T1000 (cell line): ENCODE results near the gene SLC13A1.
"Not testable (repeated sequence)": the region's sequence is repeated elsewhere in the genome, so short reads cannot be mapped to it uniquely, and the experiment has no call there.

ENCODE experiments used
- DNase-seq: peaks from one replicate; lab custom pipeline; 2025; ENCODE audit warnings: mixed read lengths; lab: John Stamatoyannopoulos, UW

The SLC13A1 gene, protein sequence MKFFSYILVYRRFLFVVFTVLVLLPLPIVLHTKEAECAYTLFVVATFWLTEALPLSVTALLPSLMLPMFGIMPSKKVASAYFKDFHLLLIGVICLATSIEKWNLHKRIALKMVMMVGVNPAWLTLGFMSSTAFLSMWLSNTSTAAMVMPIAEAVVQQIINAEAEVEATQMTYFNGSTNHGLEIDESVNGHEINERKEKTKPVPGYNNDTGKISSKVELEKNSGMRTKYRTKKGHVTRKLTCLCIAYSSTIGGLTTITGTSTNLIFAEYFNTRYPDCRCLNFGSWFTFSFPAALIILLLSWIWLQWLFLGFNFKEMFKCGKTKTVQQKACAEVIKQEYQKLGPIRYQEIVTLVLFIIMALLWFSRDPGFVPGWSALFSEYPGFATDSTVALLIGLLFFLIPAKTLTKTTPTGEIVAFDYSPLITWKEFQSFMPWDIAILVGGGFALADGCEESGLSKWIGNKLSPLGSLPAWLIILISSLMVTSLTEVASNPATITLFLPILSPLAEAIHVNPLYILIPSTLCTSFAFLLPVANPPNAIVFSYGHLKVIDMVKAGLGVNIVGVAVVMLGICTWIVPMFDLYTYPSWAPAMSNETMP

DNA sequence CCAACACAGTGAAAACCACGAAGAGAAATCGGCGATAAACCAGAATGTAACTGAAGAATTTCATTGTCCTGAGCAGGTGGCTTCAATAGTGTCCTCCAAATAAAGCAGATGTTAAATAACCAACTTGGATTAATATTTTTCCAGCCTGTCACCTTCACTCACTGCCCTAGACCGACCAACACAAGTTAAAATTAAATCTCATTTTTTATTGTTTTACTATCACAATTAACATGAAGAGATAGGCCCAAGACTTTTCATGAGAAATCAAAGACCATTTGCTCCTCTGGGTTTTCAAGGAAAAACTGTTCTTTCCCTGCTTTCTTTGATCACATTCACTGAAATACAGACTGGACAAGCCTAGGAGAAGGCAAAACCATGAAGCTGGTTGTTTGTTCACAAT, at the start of gene SLC13A1:
Gene SLC13A1, minus strand, starts transcription at position 87 of the 400 bp plus-strand sequence. Its CDS starts 23 bp downstream, at position 64.
- DNase-seq: no peak

DNA sequence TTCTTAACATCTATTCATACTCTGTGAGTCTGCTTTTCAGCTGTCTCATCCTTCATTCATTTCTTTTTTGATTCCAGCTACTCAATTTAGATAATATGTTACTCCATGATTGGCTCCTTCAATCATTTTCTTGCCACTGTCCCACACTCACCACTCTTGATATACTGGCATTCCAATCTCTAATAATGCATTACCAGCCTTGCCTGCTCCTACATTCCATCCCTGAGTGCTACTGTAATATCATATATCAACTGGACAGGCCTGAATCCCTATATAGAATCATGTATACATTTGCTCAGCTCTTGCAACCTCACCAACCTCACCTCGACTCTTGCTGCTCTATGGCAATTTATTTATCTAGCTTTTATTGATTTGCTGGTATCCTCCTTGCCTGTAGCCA, 45.0 kb upstream of the SLC13A1 start:
- no peak for DNase-seq

DNA sequence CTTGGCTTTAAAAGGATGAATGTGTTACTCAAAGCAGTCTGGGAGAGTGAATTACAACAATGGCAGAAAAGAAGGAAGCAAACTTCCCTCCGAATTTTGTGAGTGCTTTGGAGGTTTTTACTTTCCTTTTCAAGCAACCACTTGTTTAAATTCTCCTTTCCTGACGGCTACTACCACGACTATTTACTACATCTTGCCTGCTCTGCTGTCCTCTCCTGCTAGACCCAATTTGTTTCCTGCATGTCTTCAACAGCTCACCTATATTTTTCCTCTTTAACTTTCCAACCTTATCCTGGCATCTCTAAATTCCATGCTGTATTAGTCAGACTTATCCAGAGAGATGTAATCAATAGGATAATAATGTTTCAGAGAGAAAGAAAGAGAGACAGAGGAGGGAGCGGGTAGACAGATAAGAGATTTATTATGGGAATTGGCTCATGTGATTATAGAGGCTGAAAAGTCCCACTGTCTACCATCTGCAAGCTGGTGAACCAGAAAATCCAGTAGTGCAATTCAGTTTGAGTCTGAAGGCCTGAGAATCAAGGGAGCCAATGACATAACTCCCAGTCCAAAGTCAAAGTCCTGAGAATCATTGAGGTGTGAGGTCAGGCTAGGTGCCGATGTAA, 42.8 kb upstream of the SLC13A1 start:
- DNase-seq: no peak

GRCh38 chr7:123241809-123242208, 42.0 kb upstream of the SLC13A1 start:
- no peak for DNase-seq

DNA sequence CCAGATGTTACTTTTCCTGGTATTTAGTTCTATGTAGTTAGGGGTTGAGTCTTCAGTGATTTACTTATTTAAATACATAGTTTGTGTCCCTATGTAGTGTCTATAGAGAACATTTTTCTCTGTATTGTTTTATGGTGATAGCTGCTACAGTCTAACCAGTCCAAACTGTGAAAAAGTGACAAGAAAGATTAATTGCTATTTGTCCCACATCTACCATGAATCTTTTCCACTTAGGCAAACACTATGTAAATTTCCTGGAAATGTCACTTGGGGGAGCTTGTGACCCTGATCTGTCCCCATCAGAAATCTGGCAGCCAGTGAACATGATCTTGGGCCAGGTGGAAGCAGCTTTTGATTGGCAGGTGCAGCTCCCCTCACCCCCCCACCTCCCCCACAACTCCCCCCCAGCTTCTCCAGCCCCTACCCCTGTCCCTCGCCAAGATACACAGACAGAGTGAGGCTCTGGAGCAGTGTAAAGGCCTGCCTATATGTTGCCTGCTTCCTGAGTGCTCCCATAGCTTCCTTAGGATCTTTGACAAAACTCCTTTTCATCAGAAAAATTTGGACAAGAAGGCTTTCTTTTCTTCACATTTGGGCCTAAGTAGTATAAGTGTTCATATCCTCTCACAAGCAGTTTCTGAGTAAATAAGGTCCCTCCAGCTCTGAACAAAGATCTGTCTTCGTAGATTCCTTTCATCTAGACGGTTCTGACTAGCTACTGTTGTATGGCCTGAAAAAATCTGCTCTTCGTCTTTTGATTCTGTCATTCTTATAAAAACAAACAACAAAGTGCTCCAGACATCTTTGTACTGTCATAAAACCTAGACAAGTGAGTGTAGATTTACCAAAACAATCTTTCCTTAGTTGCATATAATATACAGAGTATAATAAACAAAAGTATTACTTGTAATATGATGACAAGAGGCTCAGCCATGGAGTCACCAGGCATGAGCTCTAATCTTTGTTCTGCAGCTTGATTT, 31.5 kb upstream of the SLC13A1 start:
- no peak for DNase-seq

DNA sequence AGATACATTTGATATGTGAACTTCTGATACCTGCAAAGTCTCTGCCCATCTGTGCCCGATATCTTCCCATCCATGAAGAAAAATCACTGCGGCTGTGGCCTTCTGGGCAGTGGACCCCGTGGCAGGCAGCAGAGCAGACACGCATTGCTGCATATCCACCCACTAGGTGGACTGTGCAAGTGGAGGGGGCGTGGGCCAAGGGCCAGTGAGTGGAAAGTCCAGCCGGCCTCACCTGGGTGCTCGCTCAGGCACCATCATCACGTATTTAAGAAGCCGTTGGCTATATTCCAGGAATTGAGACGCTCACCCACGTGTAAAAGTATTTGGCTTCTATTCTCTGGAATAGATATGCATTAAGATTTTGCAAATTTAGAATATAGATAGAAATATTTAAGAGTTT, 30.8 kb upstream of the SLC13A1 start:
- no peak for DNase-seq

- DNase-seq: no peak
Measured at GRCh38 chr7:123230147-123230546, 30.4 kb upstream of the SLC13A1 start.

DNA sequence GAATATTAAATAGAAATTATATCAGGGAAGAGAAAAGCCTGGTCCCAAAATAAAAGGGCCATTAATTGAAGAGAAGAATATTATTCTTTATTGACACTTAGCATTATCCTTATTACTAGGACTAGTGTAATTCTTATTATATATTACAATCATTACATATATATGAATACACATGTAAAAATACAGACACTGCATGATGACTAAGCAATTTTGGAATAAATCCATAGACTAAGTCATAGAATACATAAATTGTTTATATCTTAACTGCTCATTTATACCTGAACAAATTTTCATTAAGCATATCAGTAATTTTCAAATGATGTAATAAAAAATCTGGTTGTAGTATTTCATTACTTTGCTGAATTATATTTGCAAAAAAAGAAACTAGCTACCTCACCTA, 29.7 kb upstream of the SLC13A1 start:
- DNase-seq: no peak

- not testable (repeated sequence) for DNase-seq
Measured at GRCh38 chr7:123227666-123228065, 27.9 kb upstream of the SLC13A1 start.

GRCh38 chr7:123220396-123220795, 20.6 kb upstream of the SLC13A1 start:
- DNase-seq: no peak

GRCh38 chr7:123218866-123219265, 19.1 kb upstream of the SLC13A1 start:
- DNase-seq: no peak

DNA sequence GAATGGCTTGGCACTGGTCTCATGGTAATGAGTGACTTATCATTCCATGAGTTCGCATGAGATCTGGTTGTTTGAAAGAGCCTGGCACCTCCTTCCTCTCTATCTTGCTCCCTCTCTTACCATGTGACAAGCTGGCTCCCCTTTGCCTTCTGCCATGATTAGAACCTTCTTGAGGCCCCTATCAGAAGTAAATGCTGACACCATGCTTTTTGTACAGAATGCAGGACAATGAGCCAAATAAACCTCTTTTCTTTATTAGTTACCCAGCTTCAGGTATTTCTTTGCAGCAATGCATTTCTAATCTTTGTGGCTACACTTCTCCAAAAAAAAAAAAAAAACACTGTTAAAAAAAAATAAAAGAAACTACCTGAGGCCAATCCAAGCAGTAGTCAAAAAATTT, 17.1 kb upstream of the SLC13A1 start:
- DNase-seq: no peak

DNA sequence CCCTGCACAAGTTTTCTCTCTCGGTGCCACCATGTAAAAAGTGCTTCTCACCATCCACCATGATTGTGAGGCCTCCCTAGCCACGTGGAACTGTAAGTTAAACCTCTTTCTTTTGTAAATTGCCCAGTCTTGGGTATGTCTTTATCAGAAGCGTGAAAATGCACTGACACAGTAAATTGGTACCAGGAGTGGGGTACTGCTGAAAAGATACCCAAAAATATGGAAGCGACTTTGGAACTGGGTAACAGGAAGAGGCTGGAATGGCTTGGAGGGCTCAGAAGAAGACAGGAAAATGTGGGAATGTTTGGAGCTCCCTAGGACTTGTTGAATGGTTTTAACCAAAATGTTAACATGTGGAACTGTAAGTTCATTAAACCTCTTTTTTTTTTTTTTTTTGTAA, 15.6 kb upstream of the SLC13A1 start:
- no peak for DNase-seq

DNA sequence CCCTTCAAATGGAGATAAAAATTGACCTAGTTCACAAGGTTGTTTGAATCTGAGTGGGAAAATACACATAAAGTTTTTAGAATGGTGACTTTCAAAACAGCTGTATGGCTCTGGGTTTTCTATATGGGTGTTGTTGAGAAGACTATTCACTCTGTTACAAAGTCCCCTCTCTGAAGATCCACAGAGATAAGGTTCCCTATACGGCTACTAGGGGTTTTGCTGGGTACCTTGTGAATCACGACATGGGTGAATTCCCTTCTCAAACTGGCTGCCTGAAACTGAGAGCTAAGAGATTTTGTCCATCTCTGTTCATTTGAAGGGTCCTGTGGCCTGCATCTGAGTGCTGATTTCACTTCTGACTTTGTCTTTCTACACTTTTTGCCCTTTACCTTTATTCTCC, 11.8 kb upstream of the SLC13A1 start:
- no peak for DNase-seq

- DNase-seq: no peak
Measured at GRCh38 chr7:123210986-123211385, 11.2 kb upstream of the SLC13A1 start.

DNA sequence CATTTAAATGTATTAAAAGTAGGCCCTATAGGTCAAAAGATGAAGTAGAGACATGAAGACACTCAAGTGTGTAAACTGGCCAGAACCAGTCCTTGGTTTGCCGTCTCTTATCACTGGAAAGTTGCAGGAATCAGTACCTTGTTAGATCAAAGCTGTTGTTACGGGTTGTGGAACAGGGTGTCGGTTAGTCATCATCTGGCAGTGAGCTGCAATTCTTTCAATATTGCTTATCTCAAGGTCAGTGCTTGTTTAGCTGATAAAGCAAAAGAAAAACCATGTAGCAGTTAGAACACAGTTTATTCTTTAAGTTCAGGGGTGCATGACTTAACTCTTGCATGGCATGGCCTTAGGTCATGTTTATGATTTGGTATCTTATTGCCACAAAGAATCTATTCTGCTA, 10.0 kb upstream of the SLC13A1 start:
- DNase-seq: no peak

DNA sequence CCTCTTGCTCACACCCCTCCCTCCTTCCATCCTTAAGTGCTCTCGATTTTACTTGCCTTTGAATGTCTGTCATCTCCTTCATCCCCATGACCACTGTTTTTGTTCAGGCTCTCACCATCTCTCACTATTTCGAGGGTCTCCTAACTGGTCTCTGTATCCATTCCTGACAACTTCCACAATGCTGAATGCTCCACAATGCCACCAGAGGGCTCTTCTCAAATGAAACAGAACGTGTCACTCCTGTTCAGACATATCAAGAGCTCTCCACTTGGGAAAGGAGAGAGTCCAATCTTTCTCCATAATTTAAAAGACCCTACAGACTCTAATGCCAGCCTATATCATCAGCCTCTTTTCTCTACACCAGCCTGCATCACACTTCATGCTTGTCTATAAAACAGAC, 9.0 kb upstream of the SLC13A1 start:
- DNase-seq: no peak

DNA sequence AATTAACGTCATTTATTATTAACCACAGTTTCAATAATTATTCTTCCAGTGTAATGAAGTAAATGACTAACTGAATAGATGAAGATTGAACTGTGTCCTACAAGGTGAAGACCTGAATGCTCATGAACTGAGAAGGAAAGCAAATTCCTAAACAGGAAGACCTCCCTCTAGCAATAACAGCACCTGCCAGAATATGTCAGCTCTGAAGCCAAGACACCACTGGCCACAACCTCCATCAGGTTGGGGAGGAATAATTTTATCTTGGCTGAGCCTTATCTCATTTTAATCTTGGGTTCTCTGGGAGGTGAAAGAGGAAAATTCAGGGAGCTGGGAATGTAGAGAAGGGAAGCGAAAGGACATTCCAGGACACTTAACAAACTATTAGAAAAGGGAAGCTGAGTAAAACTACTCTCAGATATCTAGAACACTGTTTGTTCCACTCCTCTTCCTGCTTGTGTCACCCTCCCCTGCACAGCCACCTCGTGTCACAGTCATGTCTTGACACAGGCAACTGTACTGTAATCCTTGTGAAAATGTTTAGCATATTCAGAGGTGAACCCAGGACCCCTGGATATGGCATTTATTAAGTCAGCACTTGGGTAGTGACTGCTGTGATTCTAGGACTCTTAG, 4.6 kb upstream of the SLC13A1 start:
- DNase-seq: no peak

DNA sequence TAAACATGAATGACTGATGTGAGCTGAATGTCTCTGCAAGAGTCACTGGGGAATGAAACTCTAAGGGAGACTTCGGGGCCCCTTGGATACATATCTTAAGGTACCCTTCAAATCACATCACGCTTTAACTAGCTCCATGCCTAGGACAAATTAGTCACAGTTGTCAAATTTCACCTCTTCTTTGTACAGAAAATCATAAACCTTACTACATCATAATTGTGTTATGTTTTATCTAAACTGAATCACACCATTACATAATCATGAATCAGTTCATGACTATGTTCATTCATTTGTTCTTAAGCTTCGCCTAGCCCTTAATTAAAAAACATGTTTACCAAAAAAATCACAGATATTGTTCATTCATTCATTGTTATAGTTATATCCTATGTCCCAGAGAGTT, 2.1 kb upstream of the SLC13A1 start:
- DNase-seq: no peak

DNA sequence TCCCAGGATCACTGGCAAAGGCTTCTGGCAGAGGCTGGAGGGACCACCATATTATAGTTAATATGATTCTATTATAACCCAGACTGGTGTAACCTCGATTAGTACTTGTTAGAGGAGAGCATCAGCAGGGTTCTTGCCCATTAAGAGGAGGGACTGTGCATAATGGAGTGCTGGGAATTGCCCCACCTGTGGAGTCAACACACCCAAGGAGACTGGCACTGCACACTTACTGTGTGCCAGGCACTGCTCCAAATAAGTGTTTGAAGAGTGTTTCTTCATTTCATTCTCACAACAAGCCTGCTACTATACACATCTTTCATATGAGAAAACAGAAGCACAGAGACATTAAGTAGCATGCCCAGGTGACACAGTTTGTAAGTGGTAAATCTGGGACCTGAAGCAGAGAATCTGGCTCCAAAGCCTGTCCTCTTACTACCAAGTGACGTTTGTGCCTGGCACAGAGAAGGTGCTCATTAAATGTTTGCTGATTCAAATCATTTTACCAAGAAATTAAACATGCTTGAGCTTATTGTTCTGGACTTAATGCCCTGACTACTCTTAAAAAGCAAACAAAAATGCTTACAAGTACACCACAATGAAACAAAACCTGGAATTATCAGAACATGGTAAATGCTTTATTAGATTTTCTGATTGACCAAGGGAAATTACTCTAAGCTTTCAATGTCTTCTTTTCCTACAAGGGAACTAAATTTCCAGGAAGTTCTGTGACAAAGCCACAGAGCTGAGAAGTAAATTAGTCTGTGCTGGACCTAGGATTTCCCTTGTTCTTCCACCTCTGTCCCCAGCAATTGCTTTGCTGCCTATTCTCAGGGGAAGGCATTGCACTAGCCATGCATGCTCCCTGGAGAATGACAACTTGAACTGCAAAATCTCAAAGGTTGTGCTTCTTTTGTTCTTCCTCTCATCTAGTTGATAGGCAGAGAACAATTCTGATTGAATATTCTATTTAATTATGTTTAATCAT, 809 bp downstream of the SLC13A1 start:
- DNase-seq: no peak
